Breast epithelium (tissue), 4 donors: ENCODE data around the gene ARHGAP26. TPM values are rescaled to one million over a fixed set of nuclear protein-coding genes. Genes with fewer than 3 reads are reported as not detected.

ENCODE experiments used
- DNase-seq, 2 donors: peaks; one replicate each; pipeline ENCODE4 v3.0.0-alpha.2; 2019; ENCODE audit warnings: low spot score in 2 of 2
- H3K27ac ChIP-seq, 2 donors: fragments of 200-600 bp; sonication (generic) in 1 of 2; one replicate each; pipeline ENCODE4 v1.5.1; 2016 to 2019; ENCODE audit warnings: mild to moderate bottlenecking in 1 of 2
- H3K27me3 ChIP-seq, 2 donors: fragments of 200-600 bp; sonication (generic) in 1 of 2; one replicate each; pipeline versions ENCODE4 v1.5.1 to v1.6.0; 2017 to 2019; ENCODE audit warnings: control low read depth in 1 of 2, mild to moderate bottlenecking in 1 of 2
- H3K36me3 ChIP-seq: fragments of 200-600 bp; one replicate; pipeline ENCODE4 v1.5.1; 2019
- H3K4me1 ChIP-seq, 2 donors: fragments of 200-600 bp; sonication (generic); one replicate each; pipeline ENCODE4 v1.5.1; 2016 to 2019; ENCODE audit warnings: control low read depth in 1 of 2
- H3K4me3 ChIP-seq, 3 donors: fragments of 200-600 bp; sonication (generic); 1 replicate in 2 of 3; 2 replicates in 1 of 3; pipeline ENCODE4 v1.5.1; 2016 to 2019; ENCODE audit warnings: mild to moderate bottlenecking in 3 of 3, moderate library complexity in 2 of 3
- H3K9me3 ChIP-seq, 2 donors: fragments of 200-600 bp; sonication (generic) in 1 of 2; one replicate each; pipeline ENCODE4 v1.5.1; 2016 to 2019; ENCODE audit warnings: control low read depth in 1 of 2
- CTCF ChIP-seq, 3 donors: fragments of 450-650 bp; IDR thresholded peaks; one replicate each; pipeline ENCODE4 v1.5.1; 2016 to 2017; ENCODE audit warnings: antibody characterized with exemption in 3 of 3, mild to moderate bottlenecking in 3 of 3, moderate library complexity in 3 of 3
- POLR2A ChIP-seq: fragments of 450-650 bp; IDR thresholded peaks from one replicate; pipeline ENCODE4 v1.6.1; 2016; ENCODE audit warnings: antibody characterized with exemption, mild to moderate bottlenecking, moderate library complexity
- POLR2AphosphoS5 ChIP-seq, 3 donors: sonication (generic); formaldehyde crosslinking; IDR thresholded peaks; one replicate each; pipeline ENCODE4 v1.6.1; 2017; ENCODE audit warnings: antibody characterized with exemption in 3 of 3
- intact Hi-C: fragments of 100-400 bp; cut with DNase I; formaldehyde crosslinking; loops from one replicate; pipeline ENCODE4 v1.15.1; 2023; ENCODE audit warnings: low total_unique reads
- total RNA-seq, 3 donors: library from RNA; depleted of rRNA; stranded (reverse); fragments of >200 nt; gene quantifications; one replicate each; pipeline ENCODE4 v1.1.0, GENCODE V29; 2016

The ARHGAP26 gene
- total RNA-seq, 3 donors from 2014 or later = 33.1 to 89.0 (median 56.4) TPM

DNA sequence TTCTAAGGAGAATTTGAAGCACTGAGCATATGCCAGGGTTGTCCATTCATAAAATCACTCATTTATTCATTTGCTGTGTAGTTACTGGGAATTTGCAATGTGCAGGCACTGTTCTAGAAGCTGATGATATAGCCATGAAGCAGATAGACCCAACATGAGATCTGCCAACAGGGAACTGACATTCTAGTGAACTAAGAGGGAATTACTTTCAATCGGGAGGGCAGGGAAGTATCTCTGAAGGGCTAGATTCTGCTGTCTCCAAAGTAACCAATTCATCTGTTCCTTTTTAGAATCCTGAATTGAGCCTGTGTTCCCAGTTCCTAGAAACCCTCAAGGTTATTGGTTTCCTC lies 11.4 kb upstream of the ARHGAP26 start:
- H3K27ac ChIP-seq = no peak overlapping the region
- intact Hi-C loops = no loop called here

GRCh38 chr5:142763701-142764100 lies 6.5 kb upstream of the ARHGAP26 start:
- H3K9me3 ChIP-seq = no peaks in the 10 kb centered on the region
- no peaks in the 10 kb centered on the region for H3K27me3 ChIP-seq
- H3K4me3 ChIP-seq = no peak overlapping the region
- H3K4me1 ChIP-seq = no peaks in the 10 kb centered on the region
- no peaks in the 10 kb centered on the region for H3K36me3 ChIP-seq
- H3K27ac ChIP-seq = no peak overlapping the region
- no peak for DNase-seq
- intact Hi-C loops = no loop called here
- TF ChIP-seq POLR2AphosphoS5 (IDR thresholded peaks at IDR 0.05) (no peak), POLR2A (no peak), CTCF (IDR thresholded peaks at IDR 0.05) (no peak)

More for the DNA sequence above, 11.4 kb upstream of the ARHGAP26 start:
- Histone ChIP-seq H3K36me3 (no peaks in the 10 kb centered on the region), H3K4me3 (no peak overlapping the region), H3K27me3 (no peaks in the 10 kb centered on the region), H3K9me3 (no peaks in the 10 kb centered on the region), H3K4me1 (peaks cover 0 to 3% of the 10 kb centered on the region in 2 donors)
- no peak for TF ChIP-seq CTCF (IDR thresholded peaks at IDR 0.05)
- TF ChIP-seq POLR2AphosphoS5 (IDR thresholded peaks at IDR 0.05) = no peak
- TF ChIP-seq POLR2A = no peak
- DNase-seq = no peak

GRCh38 chr5:142767178-142767577 lies 3.0 kb upstream of the ARHGAP26 start:
- H3K36me3 ChIP-seq = no peaks in the 10 kb centered on the region
- no peak overlapping the region for H3K27ac ChIP-seq
- DNase-seq = no peak
- peaks cover 0 to 4% of the 10 kb centered on the region in 2 donors for H3K4me1 ChIP-seq
- TF ChIP-seq POLR2AphosphoS5 (IDR thresholded peaks at IDR 0.05) (no peak), CTCF (IDR thresholded peaks at IDR 0.05) (no peak), POLR2A (no peak)
- intact Hi-C loops = no loop called here
- no peak overlapping the region for H3K4me3 ChIP-seq
- no peaks in the 10 kb centered on the region for H3K9me3 ChIP-seq
- no peaks in the 10 kb centered on the region for H3K27me3 ChIP-seq

DNA sequence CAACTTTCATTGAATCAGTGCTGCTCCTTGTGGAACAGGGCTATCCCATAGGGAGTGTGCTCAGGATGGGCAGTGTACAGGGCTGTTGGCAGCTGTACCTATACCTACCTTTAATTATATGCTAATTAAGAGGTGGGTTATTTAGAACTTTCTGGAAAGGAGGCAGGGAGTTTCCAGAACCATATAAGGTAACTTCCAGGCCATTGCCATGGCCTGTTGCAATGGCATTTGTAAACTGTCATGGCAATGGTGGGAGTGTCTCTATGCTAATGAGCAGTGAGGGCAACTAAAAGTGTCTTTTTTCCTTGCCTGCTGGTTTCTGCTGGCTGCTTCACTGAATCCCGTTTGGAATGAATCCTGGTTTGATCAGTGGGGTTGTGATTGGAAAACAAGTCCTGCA lies 2.3 kb upstream of the ARHGAP26 start:
- no peak overlapping the region for H3K27ac ChIP-seq
- H3K4me1 ChIP-seq = peaks cover 0 to 4% of the 10 kb centered on the region in 2 donors
- no peaks in the 10 kb centered on the region for H3K36me3 ChIP-seq
- TF ChIP-seq CTCF (IDR thresholded peaks at IDR 0.05) (no peak), POLR2AphosphoS5 (IDR thresholded peaks at IDR 0.05) (no peak), POLR2A (no peak)
- no peaks in the 10 kb centered on the region for H3K9me3 ChIP-seq
- no peaks in the 10 kb centered on the region for H3K27me3 ChIP-seq
- intact Hi-C loops = loop anchor here (1.0 kb wide), 1 partner anchor 15 kb away; no protein-coding TSS in a partner anchor
- no peak for DNase-seq
- no peak overlapping the region for H3K4me3 ChIP-seq

DNA sequence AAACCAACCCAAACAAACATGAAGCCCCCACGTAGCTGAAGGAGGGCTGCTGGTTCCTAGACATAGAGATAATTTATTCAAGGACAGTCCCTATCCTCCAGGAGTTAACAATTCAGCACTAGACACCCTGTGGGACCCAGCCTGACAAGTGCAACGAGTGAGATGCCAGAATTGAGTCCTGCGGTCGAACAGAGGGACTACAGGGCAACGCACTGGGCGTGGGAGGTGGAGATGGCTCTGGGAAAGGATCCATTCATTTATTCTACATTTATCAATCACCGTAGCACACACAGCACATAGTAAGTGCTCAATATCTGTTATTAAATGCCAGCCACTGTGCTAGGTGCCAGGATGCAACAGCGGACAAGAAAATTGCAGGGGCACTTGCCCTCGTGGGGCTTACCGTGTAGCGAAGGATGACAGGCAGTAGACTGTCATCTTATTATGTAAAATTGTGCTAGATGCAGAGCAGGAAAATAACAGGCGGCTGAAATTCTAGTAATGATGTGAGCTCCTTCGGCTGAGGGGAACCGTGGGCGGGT lies 855 bp upstream of the ARHGAP26 start:
- TF ChIP-seq POLR2AphosphoS5 (IDR thresholded peaks at IDR 0.05) (no peak), POLR2A (no peak), CTCF (IDR thresholded peaks at IDR 0.05) (no peak)
- Histone ChIP-seq H3K36me3 (no peaks in the 10 kb centered on the region), H3K27ac (peak overlapping the region; percentile 91 to 94), H3K27me3 (no peaks in the 10 kb centered on the region), H3K9me3 (no peaks in the 10 kb centered on the region), H3K4me1 (peaks cover 0 to 4% of the 10 kb centered on the region in 2 donors), H3K4me3 (peak overlapping the region; percentile 76 to 86 (median 78))
- intact Hi-C loops = no loop called here
- DNase-seq = no peak
